Measurements from ENCODE around the gene IL16.

IL16 gene

GRCh38 chr15:81275711-81276392, 79.2 kb downstream of the IL16 start:
- peak; percentile 34 for DNase-seq (ENCODE audit: low read depth)

- no peak for DNase-seq (ENCODE audit: low read depth)
Measured at GRCh38 chr15:81276967-81277366, 80.3 kb downstream of the IL16 start.

- DNase-seq (ENCODE audit: low read depth), result no peak
Measured at GRCh38 chr15:81277851-81278250, 81.2 kb downstream of the IL16 start.

- DNase-seq (ENCODE audit: low read depth), result no peak
Measured at GRCh38 chr15:81278306-81279029, 81.8 kb downstream of the IL16 start.

- DNase-seq (ENCODE audit: low read depth), result peak; percentile 38
Measured at GRCh38 chr15:81279621-81280485, 83.2 kb downstream of the IL16 start.

- no peak for DNase-seq (ENCODE audit: low read depth)
Measured at GRCh38 chr15:81280696-81281455, 84.2 kb downstream of the IL16 start.

- DNase-seq (ENCODE audit: low read depth), result no peak
Measured at GRCh38 chr15:81281456-81281735, 84.7 kb downstream of the IL16 start.

GRCh38 chr15:81281766-81282605, 85.3 kb downstream of the IL16 start:
- DNase-seq (ENCODE audit: low read depth), result no peak

- DNase-seq (ENCODE audit: low read depth), result no peak
Measured at GRCh38 chr15:81282606-81282895, 85.9 kb downstream of the IL16 start.

- DNase-seq (ENCODE audit: low read depth), result no peak
Measured at GRCh38 chr15:81282911-81283310, 86.2 kb downstream of the IL16 start.

- DNase-seq (ENCODE audit: low read depth), result no peak
Measured at GRCh38 chr15:81284256-81285031, 87.8 kb downstream of the IL16 start.

- DNase-seq (ENCODE audit: low read depth), result no peak
Measured at GRCh38 chr15:81285461-81285860, 88.8 kb downstream of the IL16 start.

- no peak for DNase-seq (ENCODE audit: low read depth)
Measured at GRCh38 chr15:81286621-81287121, 90.0 kb downstream of the IL16 start.

GRCh38 chr15:81288040-81288439, 91.4 kb downstream of the IL16 start:
- no peak for DNase-seq (ENCODE audit: low read depth)

- DNase-seq (ENCODE audit: low read depth), result no peak
Measured at GRCh38 chr15:81288616-81289015, 91.9 kb downstream of the IL16 start.

- DNase-seq (ENCODE audit: low read depth), result no peak
Measured at GRCh38 chr15:81289910-81290309, 93.2 kb downstream of the IL16 start.

- no peak for DNase-seq (ENCODE audit: low read depth)
Measured at GRCh38 chr15:81291916-81292522, 95.3 kb downstream of the IL16 start.

- no peak for DNase-seq (ENCODE audit: low read depth)
Measured at GRCh38 chr15:81292523-81293001, 95.9 kb downstream of the IL16 start.

GRCh38 chr15:81293728-81294515, 97.2 kb downstream of the IL16 start:
- DNase-seq (ENCODE audit: low read depth), result no peak
